LNCaP clone FGC (cell line): ENCODE measurements around the gene MPP3.

ENCODE experiments used
- DNase-seq: peaks from one replicate; pipeline ENCODE4 v3.0.0-alpha.2; 2011; ENCODE audit warnings: low read depth
- H3K4me3 ChIP-seq: 2 replicates; pipeline ENCODE4 v1.5.1; 2011; ENCODE audit warnings: mild to moderate bottlenecking, low read depth, low read length, control low read depth
- CTCF ChIP-seq: IDR thresholded peaks from 2 replicates; pipeline ENCODE4 v1.5.1; 2012; ENCODE audit warnings: mild to moderate bottlenecking; ENCODE audit not compliant: control insufficient read depth, insufficient read depth; ENCODE audit errors: extremely low read depth

Gene MPP3

DNA sequence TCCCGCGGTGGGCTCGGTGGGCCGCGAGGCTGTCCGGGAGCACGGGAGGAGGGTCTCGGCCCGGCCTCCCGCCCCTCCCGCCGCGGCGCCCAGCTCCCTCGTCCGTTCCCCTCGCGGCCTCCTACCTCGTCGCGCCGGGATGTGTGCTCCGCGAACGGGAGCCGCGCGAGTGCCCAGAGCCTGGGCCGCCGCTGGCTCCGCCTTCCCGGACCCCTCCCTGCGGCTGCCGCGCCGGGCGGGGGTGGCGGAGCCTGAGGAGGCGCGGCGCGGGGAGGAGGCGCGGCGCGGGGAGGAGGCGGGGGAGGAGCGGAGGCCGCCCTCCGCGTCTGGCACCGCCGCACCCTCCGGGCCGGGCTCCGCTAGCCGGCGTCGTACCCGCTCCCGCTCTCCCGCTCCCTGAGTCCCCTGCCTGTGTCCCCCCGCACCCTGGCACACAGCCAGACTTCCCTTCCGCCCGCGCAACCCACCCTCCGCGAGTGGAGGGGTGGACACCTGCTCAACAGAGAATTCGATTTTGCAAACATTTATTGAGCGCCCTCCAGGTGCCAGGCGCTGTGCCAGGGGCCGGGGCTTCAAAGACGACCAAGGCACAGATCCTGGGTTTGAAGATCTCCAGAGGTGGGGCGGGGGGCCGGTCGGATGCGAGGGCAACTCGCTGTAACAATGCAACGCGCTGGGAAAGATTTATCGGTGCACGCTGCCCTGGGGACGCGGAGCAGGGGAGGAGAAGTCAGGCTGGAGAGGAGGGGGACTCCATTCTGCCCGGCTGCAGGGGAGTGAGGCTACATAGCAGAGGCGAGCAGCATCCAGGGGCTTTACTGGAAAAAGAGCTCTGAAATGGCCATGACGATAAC, at the start of gene MPP3:
TSS of gene MPP3 (minus strand) at position 171 of the 854 bp plus-strand sequence. CDS start 1,240 bp downstream, outside the sequence.
- no peak for TF ChIP-seq CTCF
- no peak for DNase-seq
- H3K4me3 ChIP-seq: peak within 1 kb of the TSS; percentile 73

GRCh38 chr17:43881758-43882505, 49.0 kb upstream of the MPP3 start:
- H3K4me3 ChIP-seq: no peak overlapping the region
- no peak for TF ChIP-seq CTCF
- no peak for DNase-seq

- no peak for DNase-seq
- H3K4me3 ChIP-seq: no peak overlapping the region
- no peak for TF ChIP-seq CTCF
Measured at GRCh38 chr17:43881181-43881580, 48.2 kb upstream of the MPP3 start.

- no peak overlapping the region for H3K4me3 ChIP-seq
- peak; percentile 25 for DNase-seq
- TF ChIP-seq CTCF: peak; percentile 74
Measured at GRCh38 chr17:43880420-43880991, 47.6 kb upstream of the MPP3 start.

- TF ChIP-seq CTCF: no peak
- DNase-seq: no peak
- H3K4me3 ChIP-seq: no peak overlapping the region
Measured at GRCh38 chr17:43879723-43880419, 46.9 kb upstream of the MPP3 start.
